Brain microvascular endothelial cell (primary cell): ENCODE results near the gene DYNC2I2.

Experiments
- DNase-seq: peaks from one replicate; pipeline ENCODE4 v3.0.0-alpha.2; 2020
- H3K27ac ChIP-seq: fragments of 250-450 bp; sonication (Bioruptor Pico); 2 replicates; pipeline ENCODE4 v1.5.1; 2020; ENCODE audit warnings: mild to moderate bottlenecking, moderate library complexity
- H3K27me3 ChIP-seq: fragments of 250-450 bp; sonication (Bioruptor Pico); replicated peaks from 2 replicates; pipeline ENCODE4 v1.5.1; 2020; ENCODE audit warnings: mild to moderate bottlenecking
- H3K36me3 ChIP-seq: fragments of 250-450 bp; sonication (Bioruptor Pico); replicated peaks from 2 replicates; pipeline ENCODE4 v1.5.1; 2020; ENCODE audit warnings: mild to moderate bottlenecking
- H3K4me3 ChIP-seq: 2 replicates; pipeline ENCODE4 v1.5.1; 2011; ENCODE audit warnings: low read depth, mild to moderate bottlenecking, control low read depth, low read length, moderate library complexity
- CTCF ChIP-seq: IDR thresholded peaks from 2 replicates; pipeline ENCODE4 v1.5.1; 2011; ENCODE audit warnings: low read depth, mild to moderate bottlenecking, moderate library complexity, low read length, control low read depth, inconsistent platforms; ENCODE audit errors: missing control alignments
- in situ Hi-C: cut with HindIII; loops from 2 replicates; pipeline ENCODE4 v1.10.0; 2017; ENCODE audit warnings: low sequenced_read_pairs, low pct_ligation_motif_present

The DYNC2I2 gene

GRCh38 chr9:128656416-128657343 lies at the start of gene DYNC2I2:
TSS of gene DYNC2I2 (minus strand) at chr9:128656847. CDS start at chr9:128656726, 121 bp downstream.
- peak within 1 kb of the TSS; percentile 100 for H3K27ac ChIP-seq
- H3K4me3 ChIP-seq = peak within 1 kb of the TSS; percentile 68
- no peak for TF ChIP-seq CTCF
- in situ Hi-C loops = no loop called here
- peak; percentile 86 for DNase-seq
- H3K27me3 ChIP-seq = no peaks in the 10 kb centered on the region
- no peaks in the 10 kb centered on the region for H3K36me3 ChIP-seq

GRCh38 chr9:128706045-128706444 lies 49.4 kb upstream of the DYNC2I2 start:
- in situ Hi-C loops = no loop called here
- TF ChIP-seq CTCF = no peak
- H3K27ac ChIP-seq = no peak overlapping the region
- DNase-seq = no peak
- no peaks in the 10 kb centered on the region for H3K27me3 ChIP-seq
- H3K4me3 ChIP-seq = no peak overlapping the region
- no peaks in the 10 kb centered on the region for H3K36me3 ChIP-seq

- H3K27ac ChIP-seq = no peak overlapping the region
- TF ChIP-seq CTCF = no peak
- no peaks in the 10 kb centered on the region for H3K36me3 ChIP-seq
- in situ Hi-C loops = no loop called here
- no peak overlapping the region for H3K4me3 ChIP-seq
- DNase-seq = no peak
- H3K27me3 ChIP-seq = no peaks in the 10 kb centered on the region
These were observed 48.7 kb upstream of the DYNC2I2 start for GRCh38 chr9:128705051-128705965.

- Histone ChIP-seq H3K36me3 (no peaks in the 10 kb centered on the region), H3K27me3 (no peaks in the 10 kb centered on the region), H3K27ac (no peak overlapping the region), H3K4me3 (no peak overlapping the region)
- DNase-seq = no peak
- in situ Hi-C loops = no loop called here
- no peak for TF ChIP-seq CTCF
These were observed 47.7 kb upstream of the DYNC2I2 start for GRCh38 chr9:128704356-128704670.

GRCh38 chr9:128703616-128704355 lies 47.1 kb upstream of the DYNC2I2 start:
- in situ Hi-C loops = no loop called here
- DNase-seq = no peak
- no peaks in the 10 kb centered on the region for H3K27me3 ChIP-seq
- H3K36me3 ChIP-seq = no peaks in the 10 kb centered on the region
- no peak for TF ChIP-seq CTCF
- H3K27ac ChIP-seq = no peak overlapping the region
- H3K4me3 ChIP-seq = peak overlapping the region; percentile 66
